AG09319 (cell line): Measurements from ENCODE around the gene DHRSX.
A peak's percentile ranks its signal among the peaks of the same experiment; 100 is the strongest.
"Not testable (repeated sequence)": the region's sequence is repeated elsewhere in the genome, so short reads cannot be mapped to it uniquely, and the experiment has no call there.

Source experiments
- DNase-seq: peaks from one replicate; pipeline ENCODE4 v3.0.0-alpha.2; 2010; ENCODE audit warnings: low read depth; ENCODE audit errors: extremely low read depth
- CTCF ChIP-seq: IDR thresholded peaks from 2 replicates; pipeline ENCODE4 v1.5.1; 2011; ENCODE audit warnings: low read depth, mild to moderate bottlenecking, inconsistent platforms, low read length, moderate library complexity

DHRSX gene

GRCh38 chrX:2384486-2384885, 116.3 kb downstream of the DHRSX start:
- DNase-seq: no peak
- no peak for TF ChIP-seq CTCF

- DNase-seq: no peak
- no peak for TF ChIP-seq CTCF
Observed at GRCh38 chrX:2383735-2384134, 117.0 kb downstream of the DHRSX start.

- no peak for DNase-seq
- no peak for TF ChIP-seq CTCF
Observed at GRCh38 chrX:2383144-2383543, 117.6 kb downstream of the DHRSX start.

GRCh38 chrX:2382433-2383048, 118.2 kb downstream of the DHRSX start:
- DNase-seq: not testable (repeated sequence)

- TF ChIP-seq CTCF: no peak
- DNase-seq: no peak
Observed at GRCh38 chrX:2376166-2376565, 124.6 kb downstream of the DHRSX start.

- peak; percentile 65 for DNase-seq
- TF ChIP-seq CTCF: no peak
Observed at GRCh38 chrX:2374086-2374485, 126.7 kb downstream of the DHRSX start.

GRCh38 chrX:2373615-2374014, 127.2 kb downstream of the DHRSX start:
- TF ChIP-seq CTCF: no peak
- no peak for DNase-seq

GRCh38 chrX:2371026-2371711, 129.6 kb downstream of the DHRSX start:
- DNase-seq: no peak
- TF ChIP-seq CTCF: no peak
